GM18873 (cell line): ENCODE results near the gene CBLB.

Experiments
- ATAC-seq: cut with Tn5 transposase; IDR thresholded peaks from one replicate; pipeline ENCODE4 v1.9.1; 2021; ENCODE audit warnings: mild to moderate bottlenecking, moderate library complexity, moderate number of reproducible peaks; ENCODE audit not compliant: unreplicated experiment, low FRiP score

CBLB gene

GRCh38 chr3:105868742-105869530 is at the start of gene CBLB:
CBLB (minus strand) TSS chr3:105869012; CDS start chr3:105867577, 1,435 bp downstream.
- peak; percentile 84 for ATAC-seq

DNA sequence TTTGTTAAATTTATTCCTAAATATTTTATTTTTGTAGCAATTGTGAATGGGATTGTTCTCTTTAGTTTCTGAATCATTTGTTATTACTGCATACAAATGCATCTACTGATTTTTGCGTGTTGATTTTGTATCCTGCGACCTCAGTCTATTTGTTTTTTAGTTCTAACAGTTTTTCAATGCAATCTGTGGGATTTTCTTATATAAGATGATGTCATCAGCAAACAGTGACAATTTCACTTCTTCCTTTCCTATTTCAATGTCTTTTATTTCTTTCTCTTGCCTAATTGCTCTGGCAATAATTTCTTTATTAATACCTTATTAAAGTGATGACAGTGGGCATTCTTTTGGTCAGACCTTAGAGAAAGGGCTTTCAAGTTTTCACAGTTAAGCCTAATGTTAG is 48.0 kb upstream of the CBLB start:
- no peak for ATAC-seq

GRCh38 chr3:105915524-105915923 is 46.7 kb upstream of the CBLB start:
- ATAC-seq = no peak

GRCh38 chr3:105913616-105914015 is 44.8 kb upstream of the CBLB start:
- ATAC-seq = no peak

DNA sequence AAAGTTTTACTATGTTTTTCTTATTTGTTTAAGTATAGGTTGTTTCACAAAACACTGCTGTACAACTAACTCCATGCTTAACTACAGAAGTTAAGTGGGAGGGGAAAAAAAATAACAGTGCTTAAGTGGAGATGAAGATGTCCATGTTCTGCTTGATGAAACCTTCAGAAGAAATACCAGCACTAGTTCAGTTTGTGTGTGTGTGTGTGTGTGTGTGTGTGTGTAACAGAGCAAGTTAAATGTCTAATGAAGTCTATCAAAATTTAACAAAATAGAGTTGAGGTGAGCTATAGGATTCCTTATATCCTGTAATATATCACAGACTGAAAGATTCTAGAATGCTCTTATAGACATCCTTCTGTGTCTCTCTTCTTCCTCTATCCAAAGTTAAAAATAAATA is 44.1 kb upstream of the CBLB start:
- ATAC-seq = no peak

DNA sequence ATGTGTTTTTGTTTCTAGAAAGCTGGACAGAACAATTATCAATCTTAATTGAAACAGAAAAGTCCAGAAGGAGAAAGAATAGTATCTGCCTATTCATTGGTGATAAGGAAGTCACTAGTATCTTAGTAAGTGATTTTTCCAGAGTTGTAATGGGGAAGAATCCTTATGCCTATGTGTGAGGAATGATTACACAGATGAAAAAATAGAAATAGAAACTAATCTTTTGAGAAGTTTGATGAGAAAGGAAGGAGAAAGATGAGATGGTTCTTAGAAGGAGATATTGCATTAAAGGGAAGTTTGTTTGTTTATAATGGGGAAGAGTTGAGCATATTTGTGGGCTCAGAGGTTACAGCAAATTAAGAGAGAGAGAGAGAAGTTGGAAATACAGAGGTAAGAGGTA is 42.7 kb upstream of the CBLB start:
- ATAC-seq = no peak

GRCh38 chr3:105907777-105908176 is 39.0 kb upstream of the CBLB start:
- ATAC-seq = no peak

GRCh38 chr3:105906836-105907235 is 38.0 kb upstream of the CBLB start:
- no peak for ATAC-seq

DNA sequence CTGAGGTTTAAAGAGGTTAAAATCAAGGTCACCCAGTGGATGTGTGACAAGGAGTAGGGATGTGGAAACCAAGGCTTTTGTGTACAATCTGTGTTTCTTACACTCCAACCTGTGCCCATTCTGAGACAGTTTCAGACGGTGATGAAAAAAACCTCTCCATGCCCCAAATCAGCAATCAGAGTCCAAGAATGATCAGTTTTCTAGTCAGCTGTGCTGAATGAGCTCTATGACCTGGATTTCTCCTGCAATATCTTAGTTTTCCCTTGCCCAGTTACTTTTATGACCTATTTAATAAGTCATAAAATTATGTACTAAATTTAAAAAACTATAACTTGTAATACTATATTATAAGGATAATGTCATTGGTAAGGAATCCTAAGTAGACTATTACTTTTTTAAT is 37.5 kb upstream of the CBLB start:
- no peak for ATAC-seq

GRCh38 chr3:105905328-105905727 is 36.5 kb upstream of the CBLB start:
- ATAC-seq = no peak

GRCh38 chr3:105904678-105905284 is 36.0 kb upstream of the CBLB start:
- ATAC-seq = no peak

GRCh38 chr3:105904251-105904650 is 35.4 kb upstream of the CBLB start:
- no peak for ATAC-seq

DNA sequence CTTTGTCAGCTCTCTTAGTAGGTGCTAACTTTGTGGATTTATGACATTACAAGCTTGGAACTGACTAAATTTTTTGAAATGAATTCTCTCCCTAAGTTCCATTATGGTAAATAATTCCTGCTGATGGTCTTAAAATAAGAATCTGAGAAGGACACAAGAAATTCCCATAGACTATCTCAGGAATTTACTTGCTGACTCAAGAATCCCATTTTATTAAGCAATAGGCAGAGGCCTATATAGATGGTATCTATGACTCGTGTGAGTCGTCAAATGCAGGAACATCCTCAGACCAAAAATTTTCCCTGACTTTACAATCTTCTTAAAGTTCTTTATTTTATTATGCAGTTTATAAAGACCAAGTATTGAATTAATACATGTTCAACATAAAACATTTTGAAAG is 30.7 kb upstream of the CBLB start:
- ATAC-seq = no peak

GRCh38 chr3:105891101-105891500 is 22.3 kb upstream of the CBLB start:
- no peak for ATAC-seq

DNA sequence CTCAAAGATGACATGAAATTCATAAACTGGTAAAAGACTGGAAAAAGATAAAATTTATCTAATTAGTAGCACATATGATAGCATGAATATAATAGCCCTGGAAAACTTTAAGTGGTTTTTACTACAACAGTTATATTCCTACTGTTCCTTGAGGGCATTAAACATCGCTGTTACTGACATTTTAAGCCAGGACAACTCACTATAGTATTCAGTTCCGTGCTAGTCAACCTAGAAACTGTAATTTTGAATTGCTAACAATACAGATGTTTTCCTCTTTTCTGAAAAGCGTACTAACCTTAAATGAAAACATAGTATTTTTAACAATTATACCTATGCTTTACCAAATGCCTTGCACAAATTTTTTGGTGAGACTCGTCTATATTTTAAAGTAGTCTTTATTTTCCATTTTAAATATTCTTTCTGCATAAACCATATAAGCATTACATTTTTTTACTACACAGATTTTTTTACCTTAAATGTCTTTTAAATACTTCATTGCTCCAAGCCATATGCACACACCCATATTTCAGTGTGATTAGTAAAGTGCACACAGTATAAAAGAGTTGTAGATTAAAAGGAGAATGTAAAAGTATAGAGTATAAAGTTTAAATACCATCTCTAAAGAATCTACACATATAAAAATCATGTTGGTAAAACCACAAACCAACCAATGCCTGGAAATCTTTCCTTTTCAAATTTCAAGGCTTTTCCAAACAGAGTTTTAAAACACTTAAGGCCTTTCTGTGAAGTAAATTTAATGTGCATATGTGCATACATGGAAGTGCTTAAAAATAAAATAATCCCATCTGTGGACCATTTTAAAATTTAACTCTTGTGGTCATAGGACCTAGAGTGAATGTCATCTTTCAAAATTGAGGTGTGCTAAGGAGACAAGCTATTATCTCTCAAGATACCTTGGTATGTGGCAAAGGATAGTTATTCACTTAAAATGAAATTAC is 20.1 kb upstream of the CBLB start:
- no peak for ATAC-seq

DNA sequence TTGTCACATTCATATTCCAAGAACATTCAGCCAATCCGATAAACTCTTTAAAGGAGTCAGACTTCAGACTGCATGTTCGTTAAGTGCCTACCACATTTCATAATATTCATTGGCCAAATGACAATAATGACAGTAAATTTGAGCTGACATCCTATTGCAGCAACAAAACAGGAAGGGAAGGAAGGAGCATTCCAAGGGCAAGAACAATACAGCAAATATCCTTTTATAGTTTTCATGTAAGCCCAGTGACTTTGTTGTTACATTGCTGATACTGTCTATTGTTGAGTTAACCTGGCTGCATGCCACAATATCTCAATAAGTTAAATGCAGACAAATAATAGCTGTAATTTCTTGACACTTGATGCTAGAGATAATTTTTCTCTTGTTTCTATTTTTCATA is 16.4 kb upstream of the CBLB start:
- ATAC-seq = no peak

DNA sequence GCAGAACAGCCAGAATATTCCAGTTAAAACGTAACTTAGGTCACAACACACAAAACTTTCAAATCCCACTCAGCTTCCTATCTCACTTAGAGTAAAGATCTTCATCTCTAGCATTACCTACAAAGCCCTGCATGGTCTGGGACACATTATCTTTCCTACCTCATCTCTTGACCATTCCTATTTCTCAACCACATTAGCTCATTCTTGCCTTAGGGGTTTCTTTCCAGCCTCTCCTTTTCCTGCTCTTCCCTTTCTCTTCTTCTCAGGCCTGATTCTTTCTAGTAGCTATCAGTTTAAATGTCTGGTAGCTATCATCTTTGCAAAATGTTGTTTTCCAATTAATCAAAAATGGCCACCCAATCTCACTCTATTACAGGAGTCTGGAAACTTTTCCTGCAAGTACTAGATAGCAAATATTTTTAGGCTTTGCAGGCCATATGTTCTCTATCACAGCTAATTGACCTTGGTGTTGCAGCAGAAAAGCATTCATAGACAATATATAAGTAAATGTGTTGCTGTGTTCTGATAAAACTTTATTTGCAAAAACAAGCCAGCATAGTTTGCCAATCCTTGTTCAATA is 15.1 kb upstream of the CBLB start:
- no peak for ATAC-seq

DNA sequence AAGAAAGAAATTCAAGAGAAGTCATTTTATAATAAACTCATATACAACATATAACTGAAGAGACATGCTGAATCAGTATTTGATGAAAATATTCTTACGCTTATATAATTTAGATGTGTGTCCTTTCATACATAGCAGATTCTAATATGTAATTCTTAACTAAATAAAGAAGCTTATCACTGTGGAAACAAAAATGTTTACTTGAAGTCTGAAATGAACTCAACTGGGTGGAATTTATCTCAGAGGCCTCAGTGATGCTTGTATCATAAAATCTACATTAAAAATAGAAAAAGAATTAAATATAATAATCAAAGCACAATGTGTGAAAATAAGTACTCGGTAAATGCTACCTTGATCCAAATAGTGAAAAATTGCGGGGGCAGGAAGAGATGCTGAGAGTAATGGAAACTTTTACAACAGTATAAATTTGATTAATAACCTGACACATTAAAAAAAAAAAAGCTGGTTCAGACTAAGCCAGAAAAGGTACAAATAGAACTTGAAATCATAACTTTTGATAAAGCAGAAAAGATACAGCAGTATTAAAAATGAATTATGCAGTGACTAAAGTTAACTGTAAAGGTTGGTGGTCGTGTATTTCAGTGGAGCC is 12.0 kb upstream of the CBLB start:
- no peak for ATAC-seq

DNA sequence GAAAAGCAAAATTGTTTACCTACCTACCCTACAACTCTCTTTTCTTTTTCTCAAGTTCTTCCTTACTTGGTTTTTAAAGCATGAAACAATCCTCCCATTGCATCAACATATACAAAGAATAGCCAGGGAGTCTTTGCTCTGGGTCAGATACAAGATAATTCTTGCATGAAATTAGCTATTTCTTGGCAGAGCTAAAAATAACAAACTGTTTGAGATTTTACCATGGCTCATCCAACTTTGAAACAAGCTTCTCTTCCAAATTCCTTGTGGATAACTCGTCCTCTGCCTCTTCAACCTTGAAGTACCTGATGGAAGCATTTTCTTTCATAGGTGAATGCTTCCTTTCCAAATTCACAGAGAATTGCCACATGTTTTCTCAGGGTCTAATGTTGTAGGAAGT is 9.2 kb upstream of the CBLB start:
- ATAC-seq = no peak

- no peak for ATAC-seq
These were observed 8.6 kb upstream of the CBLB start for GRCh38 chr3:105877336-105877910.
